Epithelial cell of proximal tubule (primary cell): ENCODE results near the gene TXN2. TPM values are rescaled to one million over a fixed set of nuclear protein-coding genes. Genes with fewer than 3 reads are reported as not detected.
"Not testable (repeated sequence)": the region's sequence is repeated elsewhere in the genome, so short reads cannot be mapped to it uniquely, and the experiment has no call there.

ENCODE experiments used
- DNase-seq: peaks from one replicate; pipeline ENCODE4 v3.0.0-alpha.2; 2011; ENCODE audit warnings: low read depth
- H3K4me3 ChIP-seq: 2 replicates; pipeline ENCODE4 v1.5.1; 2011; ENCODE audit warnings: low read depth, mild to moderate bottlenecking, low read length
- CTCF ChIP-seq: conservative IDR thresholded peaks from 2 replicates; pipeline ENCODE4 v1.5.1; 2012; ENCODE audit warnings: low read depth, mild to moderate bottlenecking, low read length
- total RNA-seq: library from RNA; depleted of rRNA; stranded (reverse); fragments of >200 nt; gene quantifications from 2 replicates; pipeline ENCODE4 v1.2.3, GENCODE V29; 2015

Gene TXN2
- total RNA-seq, 1 donor from 2014 or later: 72.1 TPM

- no peak for TF ChIP-seq CTCF
- H3K4me3 ChIP-seq: peak overlapping the region; percentile 51
- no peak for DNase-seq
These were observed 26.4 kb downstream of the TXN2 start for GRCh38 chr22:36454916-36455570.

- TF ChIP-seq CTCF: no peak
- DNase-seq: no peak
- no peak overlapping the region for H3K4me3 ChIP-seq
These were observed 27.5 kb downstream of the TXN2 start for GRCh38 chr22:36453855-36454378.

DNA sequence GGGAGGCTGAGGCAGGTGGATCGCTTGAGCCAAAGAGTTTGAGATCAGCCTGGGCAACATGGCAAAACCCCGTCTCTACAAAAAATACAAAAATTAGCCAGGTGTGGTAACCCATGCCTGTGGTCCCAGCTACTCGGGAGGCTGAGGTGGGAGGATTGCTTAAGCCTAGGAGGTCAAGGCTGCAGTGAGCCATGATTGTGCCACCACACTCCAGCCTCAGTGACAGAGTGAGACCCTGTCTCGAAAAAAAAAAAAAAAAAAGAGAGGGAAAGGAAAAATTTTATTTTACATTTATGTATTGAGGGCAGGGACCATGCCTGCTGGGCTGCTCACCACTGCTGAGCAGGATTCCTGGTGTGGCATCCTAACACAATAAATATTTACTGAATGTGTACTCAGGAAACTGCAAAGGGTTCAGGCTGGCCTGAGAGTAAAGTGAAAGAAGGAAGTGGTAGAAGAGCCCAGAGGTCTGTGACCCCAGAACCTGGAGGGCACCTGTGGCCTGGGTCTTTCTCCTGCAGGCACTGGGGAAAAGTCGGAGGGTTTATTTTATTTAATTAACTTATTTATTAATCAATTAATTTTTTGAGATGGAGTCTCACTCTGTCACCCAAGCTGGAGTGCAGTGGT lies 28.3 kb downstream of the TXN2 start:
- not testable (repeated sequence) for H3K4me3 ChIP-seq, DNase-seq

- DNase-seq: no peak
- no peak for TF ChIP-seq CTCF
- H3K4me3 ChIP-seq: no peak overlapping the region
These were observed 29.0 kb downstream of the TXN2 start for GRCh38 chr22:36452250-36452977.

- DNase-seq, H3K4me3 ChIP-seq: not testable (repeated sequence)
These were observed 30.5 kb downstream of the TXN2 start for GRCh38 chr22:36450923-36451322.

DNA sequence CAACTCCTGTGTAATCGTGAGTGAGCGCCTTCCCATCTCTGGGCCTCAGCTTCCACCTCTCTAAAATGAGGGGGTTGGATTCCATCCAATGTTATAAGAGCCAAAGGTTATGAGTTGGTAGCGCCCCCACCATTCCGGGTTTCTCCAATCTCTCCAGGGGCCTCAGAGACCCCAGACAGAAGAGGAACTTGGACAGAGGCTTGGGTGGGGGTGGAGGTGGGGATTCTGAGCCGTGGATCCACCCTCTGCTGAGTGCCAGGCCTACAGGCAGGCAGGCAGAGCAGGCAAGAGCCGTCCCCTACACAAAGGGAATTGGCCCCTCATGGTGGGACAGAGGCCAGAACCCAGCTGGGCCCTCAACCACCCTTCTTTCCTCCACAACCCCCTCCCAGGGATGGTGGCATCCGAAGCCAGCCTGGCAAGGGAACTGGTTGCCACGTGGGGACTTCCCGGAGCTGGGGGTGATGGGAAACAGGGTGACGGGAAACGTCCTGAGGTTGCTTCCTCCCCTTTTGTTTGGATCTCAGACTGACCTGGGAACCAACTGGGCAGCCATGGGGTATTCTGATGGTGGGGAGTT lies 31.8 kb downstream of the TXN2 start:
- DNase-seq: no peak
- H3K4me3 ChIP-seq: no peak overlapping the region
- TF ChIP-seq CTCF: no peak

- no peak for TF ChIP-seq CTCF
- no peak overlapping the region for H3K4me3 ChIP-seq
- no peak for DNase-seq
These were observed 33.8 kb downstream of the TXN2 start for GRCh38 chr22:36447632-36448031.
